CD4-positive, alpha-beta T cell (primary cell): ENCODE data around the gene AK8. TPM values are rescaled to one million over a fixed set of nuclear protein-coding genes. Genes with fewer than 3 reads are reported as not detected.

Experiments
- ATAC-seq: fragments of 200-7000 bp; cut with Tn5 transposase; one replicate; pipeline ENCODE4 v1.10.0; 2022; ENCODE audit warnings: mild to moderate bottlenecking; ENCODE audit not compliant: poor library complexity
- CTCF ChIA-PET: fragments of 350-600 bp; sonication (Branson Sonifier 250); formaldehyde crosslinking; loops from one replicate; lab custom pipeline; 2021; ENCODE audit warnings: antibody characterized with exemption, inconsistent platforms; lab: Charles Lee
- POLR2A ChIA-PET: fragments of 350-600 bp; sonication (Branson Sonifier 250); formaldehyde crosslinking; loops from one replicate; lab custom pipeline; 2021; ENCODE audit warnings: antibody characterized with exemption, inconsistent platforms; lab: Charles Lee
- DNase-seq, 14 experiments: peaks; one replicate each; pipeline ENCODE4 v3.0.0-alpha.2; 2013 to 2020; ENCODE audit warnings: mixed read lengths in 2 of 14
- H3K27ac ChIP-seq, 2 donors: one replicate each; pipeline versions ENCODE4 v1.5.1 to v1.7.0; 2013; ENCODE audit warnings: low read length in 2 of 2, low read depth in 1 of 2, mild to moderate bottlenecking in 1 of 2
- H3K27me3 ChIP-seq, 2 experiments: 1 replicate in 1 of 2; 2 replicates in 1 of 2; pipeline versions ENCODE4 v1.6.1 to v1.7.0; 2013; ENCODE audit warnings: low read length in 2 of 2, control low read depth in 1 of 2, mild to moderate bottlenecking in 1 of 2, moderate library complexity in 1 of 2; ENCODE audit not compliant: insufficient read depth in 2 of 2, control insufficient read depth in 1 of 2
- H3K36me3 ChIP-seq: one replicate; pipeline ENCODE4 v1.6.1; 2013; ENCODE audit warnings: low read length, control low read depth; ENCODE audit not compliant: insufficient read depth
- H3K4me1 ChIP-seq: one replicate; pipeline ENCODE4 v1.6.1; 2013; ENCODE audit warnings: low read length, control low read depth; ENCODE audit not compliant: insufficient read depth
- H3K4me3 ChIP-seq: one replicate; pipeline ENCODE4 v1.5.1; 2013; ENCODE audit warnings: mild to moderate bottlenecking, low read length, moderate library complexity
- H3K9me3 ChIP-seq, 2 experiments: 1 replicate in 1 of 2; 2 replicates in 1 of 2; pipeline versions ENCODE4 v1.6.1 to v1.7.0; 2013; ENCODE audit warnings: low read length in 2 of 2, mild to moderate bottlenecking in 2 of 2, control low read depth in 1 of 2, moderate library complexity in 1 of 2; ENCODE audit not compliant: control insufficient read depth in 1 of 2, insufficient read depth in 1 of 2
- H3K27ac Mint-ChIP-seq: one replicate; pipeline ENCODE4 v1.8.0; 2020; ENCODE audit warnings: mixed read lengths
- H3K27me3 Mint-ChIP-seq: one replicate; pipeline ENCODE4 v1.8.0; 2021; ENCODE audit warnings: mixed read lengths
- H3K36me3 Mint-ChIP-seq: one replicate; pipeline ENCODE4 v1.8.0; 2021; ENCODE audit warnings: low read depth, mixed read lengths
- H3K4me1 Mint-ChIP-seq: one replicate; pipeline ENCODE4 v1.8.0; 2021; ENCODE audit warnings: low read depth, mixed read lengths
- H3K4me3 Mint-ChIP-seq: one replicate; pipeline ENCODE4 v1.8.0; 2020; ENCODE audit warnings: mild to moderate bottlenecking, mixed read lengths
- H3K9me3 Mint-ChIP-seq: one replicate; pipeline ENCODE4 v1.8.0; 2020; ENCODE audit warnings: mixed read lengths
- CTCF ChIP-seq: fragments of 200-600 bp; IDR thresholded peaks from one replicate; pipeline ENCODE4 v1.8.0; 2022; ENCODE audit warnings: antibody characterized with exemption, mild to moderate bottlenecking
- intact Hi-C, 2 experiments: fragments of 100-400 bp; cut with DNase I in 1 of 2; cut with micrococcal nuclease in 1 of 2; formaldehyde crosslinking; loops; one replicate each; pipeline versions ENCODE4 v1.15.1 to v1.9.0; 2023 to 2025; cut with DNase I, micrococcal nuclease
- total RNA-seq, 174 experiments: library from RNA in 2 of 174; stranded (reverse) in 2 of 174; gene quantifications; one replicate each; pipeline ENCODE4 v1.2.3 and lab custom pipeline; 2021 to 2026

The AK8 gene
- total RNA-seq, 2 experiments from 2014 or later: not detected

GRCh38 chr9:132827366-132827765 lies 50.7 kb downstream of the AK8 start:
- intact Hi-C loops: no loop called here
- no peak for TF ChIP-seq CTCF
- ChIA-PET CTCF (no interaction called here), POLR2A (no interaction called here)
- Mint-ChIP-seq H3K27me3 (peaks cover 50% of the 10 kb centered on the region), H3K36me3 (no peaks in the 10 kb centered on the region), H3K9me3 (no peaks in the 10 kb centered on the region), H3K4me3 (no peak overlapping the region), H3K4me1 (peaks cover 4% of the 10 kb centered on the region), H3K27ac (no peak overlapping the region)
- H3K36me3 ChIP-seq: no peaks in the 10 kb centered on the region
- no peak overlapping the region for H3K27ac ChIP-seq
- no peaks in the 10 kb centered on the region for H3K4me1 ChIP-seq
- H3K9me3 ChIP-seq: peaks cover 0 to 3% of the 10 kb centered on the region in 2 experiments
- DNase-seq (no peak), ATAC-seq (no peak)
- peaks cover 7 to 34% of the 10 kb centered on the region in 2 experiments for H3K27me3 ChIP-seq
- no peak overlapping the region for H3K4me3 ChIP-seq

DNA sequence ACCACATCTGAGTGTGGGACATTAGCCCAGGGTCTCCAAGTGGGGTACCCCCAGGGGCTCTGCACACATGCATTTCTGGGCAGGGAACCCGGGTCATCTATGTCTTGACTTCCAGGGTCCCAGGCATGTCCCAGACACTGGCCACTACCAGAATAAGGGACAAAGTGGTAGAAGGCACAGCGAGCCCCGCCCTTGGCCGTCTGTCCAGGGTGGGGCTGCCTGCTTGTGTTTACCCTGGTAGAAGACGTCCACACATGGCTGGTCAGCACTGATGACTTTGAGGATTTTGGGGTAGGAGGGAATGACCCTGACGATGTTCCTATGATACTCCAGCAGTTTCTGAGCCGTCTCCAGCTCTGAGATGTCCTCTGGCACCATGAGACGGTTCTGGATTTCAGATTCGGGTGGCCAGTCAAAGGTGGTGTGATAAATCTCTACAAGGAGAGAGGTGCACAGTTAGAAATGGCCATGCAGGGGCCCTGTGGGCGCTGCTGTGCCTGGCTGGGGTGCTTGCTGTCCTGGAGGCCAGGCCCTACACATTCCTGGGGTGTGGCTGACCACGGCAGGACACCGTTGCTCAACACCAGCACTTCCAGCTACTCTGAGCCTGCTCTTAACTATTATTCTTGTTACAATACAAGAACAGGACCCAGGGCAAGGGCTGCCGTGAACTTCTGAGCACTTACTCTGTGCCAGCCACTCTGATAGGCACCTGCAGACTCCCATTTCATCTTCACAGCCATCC lies 51.3 kb downstream of the AK8 start:
- TF ChIP-seq CTCF: no peak
- CTCF ChIA-PET: no interaction called here
- Mint-ChIP-seq H3K4me1 (peaks cover 4% of the 10 kb centered on the region), H3K9me3 (no peaks in the 10 kb centered on the region), H3K27ac (no peak overlapping the region), H3K27me3 (peaks cover 52% of the 10 kb centered on the region), H3K4me3 (no peak overlapping the region), H3K36me3 (no peaks in the 10 kb centered on the region)
- ATAC-seq (no peak), DNase-seq (no peak)
- Histone ChIP-seq H3K27me3 (peaks cover 7 to 34% of the 10 kb centered on the region in 2 experiments), H3K9me3 (peaks cover 0 to 3% of the 10 kb centered on the region in 2 experiments), H3K4me3 (no peak overlapping the region), H3K27ac (no peak overlapping the region), H3K4me1 (no peaks in the 10 kb centered on the region), H3K36me3 (no peaks in the 10 kb centered on the region)
- POLR2A ChIA-PET: no interaction called here
- intact Hi-C loops: no loop called here

DNA sequence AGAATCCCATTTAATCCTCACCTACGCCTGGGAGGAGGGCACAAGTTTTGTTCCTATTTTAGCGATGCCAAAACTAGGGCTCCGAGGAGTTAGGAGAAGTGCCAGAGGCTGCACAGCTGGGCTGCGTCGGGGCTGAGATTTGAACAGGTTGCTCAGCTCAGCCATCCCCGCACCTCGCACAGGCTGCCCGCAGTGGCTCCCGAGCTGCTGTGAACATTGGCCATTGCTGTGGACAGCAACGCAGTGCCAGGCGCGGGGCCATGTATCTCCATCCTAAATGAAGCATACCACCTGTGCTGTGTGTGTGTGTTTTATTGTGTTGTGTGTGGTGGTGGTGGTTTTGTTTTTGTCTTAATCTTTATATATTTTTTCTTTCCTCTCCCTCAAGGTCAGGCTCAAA lies 52.0 kb downstream of the AK8 start:
- Histone ChIP-seq H3K4me3 (no peak overlapping the region), H3K4me1 (no peaks in the 10 kb centered on the region), H3K9me3 (peaks cover 0 to 3% of the 10 kb centered on the region in 2 experiments), H3K27ac (no peak overlapping the region), H3K36me3 (no peaks in the 10 kb centered on the region), H3K27me3 (peaks cover 7 to 34% of the 10 kb centered on the region in 2 experiments)
- DNase-seq (no peak), ATAC-seq (no peak)
- H3K27ac Mint-ChIP-seq: no peak overlapping the region
- ChIA-PET POLR2A (no interaction called here), CTCF (no interaction called here)
- no peaks in the 10 kb centered on the region for H3K9me3 Mint-ChIP-seq
- no peak for TF ChIP-seq CTCF
- H3K4me1 Mint-ChIP-seq: peaks cover 4% of the 10 kb centered on the region
- H3K4me3 Mint-ChIP-seq: no peak overlapping the region
- intact Hi-C loops: no loop called here
- H3K36me3 Mint-ChIP-seq: no peaks in the 10 kb centered on the region
- peaks cover 52% of the 10 kb centered on the region for H3K27me3 Mint-ChIP-seq
